GM12865 (cell line): Measurements from ENCODE around the gene ROR1.

ENCODE experiments used
- DNase-seq: peaks from one replicate; pipeline ENCODE4 v3.0.0; 2010; ENCODE audit warnings: low read depth
- H3K4me3 ChIP-seq: 2 replicates; pipeline ENCODE4 v1.5.1; 2011; ENCODE audit warnings: mild to moderate bottlenecking, low read depth, low read length, control low read depth
- TF ChIP-seq, protein P1 (sequence below): IDR thresholded peaks from 2 replicates; pipeline ENCODE4 v1.5.1; 2011; ENCODE audit warnings: low read length, control low read depth, low read depth, inconsistent platforms; ENCODE audit not compliant: insufficient read depth; ENCODE audit errors: missing control alignments

The ROR1 gene

DNA sequence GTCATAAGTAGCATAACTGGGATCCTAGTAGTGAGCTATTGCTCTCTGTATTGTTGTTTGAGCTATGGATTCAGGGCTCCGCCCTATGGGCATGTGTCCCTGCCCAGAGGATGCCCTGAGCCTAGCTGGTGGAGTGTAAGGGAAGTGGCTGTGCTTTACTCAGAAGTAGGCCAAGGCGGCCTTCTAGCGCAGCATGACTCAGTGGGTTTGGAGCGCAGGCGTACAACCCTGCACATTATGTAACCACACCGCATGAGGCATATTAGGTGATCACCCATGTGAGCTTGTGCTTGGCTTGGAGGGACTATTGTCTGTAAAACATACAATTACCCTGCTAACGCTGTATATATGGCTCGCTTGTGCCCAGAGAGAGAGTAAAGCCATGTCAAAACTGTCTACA is 418.5 kb downstream of the ROR1 start:
- DNase-seq = no peak

GRCh38 chr1:64194168-64195080 is 420.6 kb downstream of the ROR1 start:
- DNase-seq = no peak
- TF ChIP-seq, protein P1, sequence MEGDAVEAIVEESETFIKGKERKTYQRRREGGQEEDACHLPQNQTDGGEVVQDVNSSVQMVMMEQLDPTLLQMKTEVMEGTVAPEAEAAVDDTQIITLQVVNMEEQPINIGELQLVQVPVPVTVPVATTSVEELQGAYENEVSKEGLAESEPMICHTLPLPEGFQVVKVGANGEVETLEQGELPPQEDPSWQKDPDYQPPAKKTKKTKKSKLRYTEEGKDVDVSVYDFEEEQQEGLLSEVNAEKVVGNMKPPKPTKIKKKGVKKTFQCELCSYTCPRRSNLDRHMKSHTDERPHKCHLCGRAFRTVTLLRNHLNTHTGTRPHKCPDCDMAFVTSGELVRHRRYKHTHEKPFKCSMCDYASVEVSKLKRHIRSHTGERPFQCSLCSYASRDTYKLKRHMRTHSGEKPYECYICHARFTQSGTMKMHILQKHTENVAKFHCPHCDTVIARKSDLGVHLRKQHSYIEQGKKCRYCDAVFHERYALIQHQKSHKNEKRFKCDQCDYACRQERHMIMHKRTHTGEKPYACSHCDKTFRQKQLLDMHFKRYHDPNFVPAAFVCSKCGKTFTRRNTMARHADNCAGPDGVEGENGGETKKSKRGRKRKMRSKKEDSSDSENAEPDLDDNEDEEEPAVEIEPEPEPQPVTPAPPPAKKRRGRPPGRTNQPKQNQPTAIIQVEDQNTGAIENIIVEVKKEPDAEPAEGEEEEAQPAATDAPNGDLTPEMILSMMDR = no peak
- H3K4me3 ChIP-seq = no peak overlapping the region

More for the DNA sequence above, 418.5 kb downstream of the ROR1 start:
- TF ChIP-seq, protein P1 = no peak
- H3K4me3 ChIP-seq = no peak overlapping the region

DNA sequence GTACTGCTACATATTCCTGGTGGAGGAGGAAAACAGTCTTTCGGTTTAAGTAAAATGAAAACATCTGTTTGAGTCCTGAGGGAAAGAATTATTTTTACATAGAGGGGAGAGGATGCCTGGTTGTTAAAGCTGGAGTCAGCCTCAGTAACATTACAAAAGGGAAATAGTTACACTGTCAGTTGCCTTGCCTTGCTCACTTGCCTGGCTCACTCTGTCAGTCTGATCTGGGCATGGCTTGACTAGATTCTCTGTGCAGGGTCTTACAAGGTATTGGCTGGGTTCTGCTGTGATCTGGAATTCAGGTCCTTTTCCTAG is 421.2 kb downstream of the ROR1 start:
- no peak for DNase-seq
- no peak overlapping the region for H3K4me3 ChIP-seq
- TF ChIP-seq, protein P1 = no peak

DNA sequence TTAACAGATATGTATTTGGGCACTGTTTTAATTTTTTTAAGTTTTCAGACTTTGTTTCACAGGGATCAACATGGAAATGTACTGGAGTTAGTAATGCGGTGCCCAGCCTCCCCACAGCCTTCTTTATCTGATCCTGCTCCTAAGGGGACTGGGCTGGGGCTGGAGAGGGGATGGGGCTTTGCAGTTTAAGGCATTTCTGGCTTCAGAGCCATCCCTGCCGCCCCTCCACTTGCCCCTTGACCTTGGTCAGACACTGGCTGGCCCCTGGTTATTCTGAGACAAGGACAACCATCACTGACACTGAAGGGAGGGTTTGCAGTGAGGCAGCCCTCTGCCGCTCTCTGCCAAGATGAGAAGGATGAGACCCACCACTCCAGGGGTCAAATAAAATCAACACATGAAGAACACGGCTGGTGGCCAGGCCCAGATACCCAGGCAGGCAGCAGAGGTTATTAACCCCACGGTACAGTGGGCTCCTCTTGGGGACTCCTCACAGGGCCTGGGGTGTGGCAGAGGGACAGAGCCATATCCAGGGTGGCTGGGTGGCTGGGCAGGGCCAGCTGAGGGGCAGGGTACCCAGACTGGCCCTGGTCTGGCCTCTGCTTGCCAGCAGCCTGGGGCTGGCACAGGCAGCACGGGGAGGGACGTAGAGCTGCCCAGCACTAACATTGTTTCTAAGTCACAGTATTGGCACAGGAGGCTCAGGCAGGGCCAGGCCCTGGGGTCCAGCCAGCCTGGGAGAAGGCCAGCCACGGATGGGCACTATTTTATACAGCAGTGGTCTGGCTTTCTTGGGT is 422.5 kb downstream of the ROR1 start:
- DNase-seq = no peak
- no peak overlapping the region for H3K4me3 ChIP-seq
- TF ChIP-seq, protein P1 = no peak

DNA sequence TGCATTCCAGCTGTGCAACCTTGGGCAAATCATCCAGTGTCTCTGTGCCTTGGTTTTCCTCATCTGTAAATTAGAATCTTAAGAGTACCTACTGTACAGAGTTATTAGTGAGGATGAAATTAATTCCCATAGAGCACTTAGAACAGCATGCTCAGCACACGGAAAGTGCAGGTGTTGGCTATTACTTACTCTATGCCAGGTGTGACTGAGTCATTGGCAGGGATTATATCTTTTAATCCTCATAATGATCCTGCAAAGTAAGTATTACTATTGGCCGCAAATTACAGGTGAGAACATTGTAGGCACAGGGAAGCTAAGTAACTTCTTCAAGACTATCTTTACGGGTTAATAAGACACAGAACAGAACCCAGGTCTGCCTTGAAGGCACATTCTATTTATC is 423.3 kb downstream of the ROR1 start:
- H3K4me3 ChIP-seq = no peak overlapping the region
- DNase-seq = no peak
- TF ChIP-seq, protein P1 = no peak

GRCh38 chr1:64199154-64199553 is 425.3 kb downstream of the ROR1 start:
- TF ChIP-seq, protein P1 = no peak
- no peak for DNase-seq
- no peak overlapping the region for H3K4me3 ChIP-seq

GRCh38 chr1:64200064-64200463 is 426.2 kb downstream of the ROR1 start:
- TF ChIP-seq, protein P1 = no peak
- H3K4me3 ChIP-seq = no peak overlapping the region
- no peak for DNase-seq
